Neuronal stem cell (in vitro differentiated cells): ENCODE results near the gene ADCK1.
"Not testable (repeated sequence)": the region's sequence is repeated elsewhere in the genome, so short reads cannot be mapped to it uniquely, and the experiment has no call there.

ENCODE experiments used
- DNase-seq: peaks from one replicate; pipeline ENCODE4 v3.0.0-alpha.2; 2013; ENCODE audit warnings: low spot score
- H2AFZ ChIP-seq: one replicate; pipeline ENCODE4 v1.6.1; 2013; ENCODE audit warnings: mild to moderate bottlenecking, low read length, inconsistent platforms
- H2AK5ac ChIP-seq: 2 replicates; pipeline ENCODE4 v1.6.1; 2013; ENCODE audit warnings: low read depth, mild to moderate bottlenecking, inconsistent platforms, low read length, moderate library complexity, mixed read lengths
- H2BK120ac ChIP-seq: 2 replicates; pipeline ENCODE4 v1.6.1; 2013; ENCODE audit warnings: low read depth, mild to moderate bottlenecking, inconsistent platforms, low read length, moderate library complexity, mixed read lengths
- H2BK12ac ChIP-seq: one replicate; pipeline ENCODE4 v1.6.1; 2013; ENCODE audit warnings: low read length, inconsistent platforms
- H2BK15ac ChIP-seq: 2 replicates; pipeline ENCODE4 v1.6.1; 2013; ENCODE audit warnings: mild to moderate bottlenecking, low read length, inconsistent platforms, mixed read lengths
- H2BK5ac ChIP-seq: one replicate; pipeline ENCODE4 v1.6.1; 2013; ENCODE audit warnings: inconsistent platforms, mild to moderate bottlenecking, low read length, moderate library complexity
- H3K14ac ChIP-seq: one replicate; pipeline ENCODE4 v1.6.1; 2013; ENCODE audit warnings: low read length, inconsistent platforms
- H3K18ac ChIP-seq: 2 replicates; pipeline ENCODE4 v1.6.1; 2013; ENCODE audit warnings: low read length, inconsistent platforms
- H3K23ac ChIP-seq: 2 replicates; pipeline ENCODE4 v1.6.1; 2013; ENCODE audit warnings: low read depth, mild to moderate bottlenecking, mixed read lengths, low read length, inconsistent platforms; ENCODE audit not compliant: poor library complexity
- H3K27ac ChIP-seq: replicated peaks from 3 replicates; pipeline ENCODE4 v1.5.1; 2013; ENCODE audit warnings: low read length, inconsistent platforms
- H3K27me3 ChIP-seq, 3 experiments: 2 replicates each; pipeline ENCODE4 v1.6.1; 2013; ENCODE audit warnings: low read length in 3 of 3, mild to moderate bottlenecking in 2 of 3, inconsistent platforms in 1 of 3, low read depth in 1 of 3, mixed read lengths in 1 of 3, moderate library complexity in 1 of 3; ENCODE audit not compliant: control insufficient read depth in 3 of 3, insufficient read depth in 3 of 3
- H3K36me3 ChIP-seq, 2 donors: replicated peaks in 1 of 2; 2 replicates each; pipeline ENCODE4 v1.6.1; 2013; ENCODE audit warnings: low read length in 2 of 2; ENCODE audit not compliant: control insufficient read depth in 2 of 2, insufficient read depth in 2 of 2
- H3K4ac ChIP-seq: 2 replicates; pipeline ENCODE4 v1.6.1; 2013; ENCODE audit warnings: inconsistent platforms, mild to moderate bottlenecking, low read length, moderate library complexity
- H3K4me1 ChIP-seq, 2 donors: 1 replicate in 1 of 2; 2 replicates in 1 of 2; pipeline ENCODE4 v1.6.1; 2013; ENCODE audit warnings: low read length in 2 of 2, low read depth in 1 of 2; ENCODE audit not compliant: control insufficient read depth in 2 of 2, insufficient read depth in 1 of 2
- H3K4me2 ChIP-seq: one replicate; pipeline ENCODE4 v1.6.1; 2013; ENCODE audit warnings: mild to moderate bottlenecking, low read length, inconsistent platforms; ENCODE audit not compliant: insufficient read depth, poor library complexity, severe bottlenecking
- H3K4me3 ChIP-seq, 2 donors: 2 replicates each; pipeline ENCODE4 v1.5.1; 2013; ENCODE audit warnings: low read length in 2 of 2, mild to moderate bottlenecking in 2 of 2, inconsistent platforms in 1 of 2, moderate library complexity in 1 of 2
- H3K79me1 ChIP-seq: one replicate; pipeline ENCODE4 v1.6.1; 2013; ENCODE audit warnings: low read depth, mild to moderate bottlenecking, inconsistent platforms, low read length, moderate library complexity
- H3K9ac ChIP-seq: one replicate; pipeline ENCODE4 v1.6.1; 2013; ENCODE audit warnings: mild to moderate bottlenecking, low read depth, low read length, inconsistent platforms; ENCODE audit not compliant: poor library complexity
- H3K9me3 ChIP-seq, 2 donors: replicated peaks in 1 of 2; 2 replicates each; pipeline versions ENCODE3 to v1.6.1; 2013; ENCODE audit warnings: low read length in 2 of 2, mild to moderate bottlenecking in 2 of 2, inconsistent platforms in 1 of 2, low read depth in 1 of 2, mixed read lengths in 1 of 2, moderate library complexity in 1 of 2; ENCODE audit not compliant: control insufficient read depth in 2 of 2, insufficient read depth in 1 of 2
- H4K8ac ChIP-seq: one replicate; pipeline ENCODE4 v1.6.1; 2013; ENCODE audit warnings: low read depth, mild to moderate bottlenecking, inconsistent platforms, low read length, moderate library complexity
- H4K91ac ChIP-seq: one replicate; pipeline ENCODE4 v1.6.1; 2013; ENCODE audit warnings: low read length, low read depth, mild to moderate bottlenecking, inconsistent platforms; ENCODE audit not compliant: poor library complexity
- WGBS, 2 donors: extraction: QIAGEN DNeasy Blood & Tissue Kit; methylation state at CpG; one replicate each; pipeline ENCODE4 v1.1.7; 2013; ENCODE audit warnings: missing lambda C conversion rate in 2 of 2, mixed read lengths in 1 of 2; ENCODE audit not compliant: insufficient read length in 2 of 2, insufficient replicate concordance in 1 of 2; ENCODE audit errors: extremely low coverage in 2 of 2; 5-methylcytosine and 5-hydroxymethylcytosine counted together

The ADCK1 gene

GRCh38 chr14:77915390-77915789, 115.5 kb downstream of the ADCK1 start:
- not testable (repeated sequence) for H4K91ac ChIP-seq, H3K9ac ChIP-seq, H3K79me1 ChIP-seq, H3K4me2 ChIP-seq, H2AK5ac ChIP-seq, H2BK5ac ChIP-seq, H2BK120ac ChIP-seq, H3K18ac ChIP-seq, H4K8ac ChIP-seq, H3K4me3 ChIP-seq, H3K14ac ChIP-seq, DNase-seq, H2AFZ ChIP-seq, H2BK12ac ChIP-seq, H3K4ac ChIP-seq, H3K4me1 ChIP-seq, H2BK15ac ChIP-seq, H3K27me3 ChIP-seq, H3K9me3 ChIP-seq, H3K36me3 ChIP-seq, H3K27ac ChIP-seq, H3K23ac ChIP-seq
- WGBS, 2 donors, result no CpG with 5 or more reads among the region's 2 CpGs

- no peak overlapping the region for H3K18ac ChIP-seq
- no peaks in the 10 kb centered on the region for H3K36me3 ChIP-seq
- H3K27ac ChIP-seq, result no peak overlapping the region
- WGBS, 2 donors, result no CpG with 5 or more reads among the region's 7 CpGs
- H4K91ac ChIP-seq, result no peak overlapping the region
- no peak overlapping the region for H4K8ac ChIP-seq
- no peak overlapping the region for H3K23ac ChIP-seq
- H3K4ac ChIP-seq, result no peak overlapping the region
- no peak overlapping the region for H2AFZ ChIP-seq
- no peak for DNase-seq
- H2BK15ac ChIP-seq, result no peak overlapping the region
- no peak overlapping the region for H3K9ac ChIP-seq
- H3K9me3 ChIP-seq, result no peaks in the 10 kb centered on the region
- H3K14ac ChIP-seq, result no peak overlapping the region
- no peak overlapping the region for H2BK12ac ChIP-seq
- no peak overlapping the region for H3K4me2 ChIP-seq
- H3K4me3 ChIP-seq, result no peak overlapping the region
- no peaks in the 10 kb centered on the region for H3K27me3 ChIP-seq
- no peaks in the 10 kb centered on the region for H3K79me1 ChIP-seq
- no peak overlapping the region for H2AK5ac ChIP-seq
- H2BK5ac ChIP-seq, result no peak overlapping the region
- H3K4me1 ChIP-seq, result no peaks in the 10 kb centered on the region
- no peak overlapping the region for H2BK120ac ChIP-seq
These were observed 117.7 kb downstream of the ADCK1 start for GRCh38 chr14:77917491-77918201.

GRCh38 chr14:77918448-77918847, 118.5 kb downstream of the ADCK1 start:
- no peak overlapping the region for H4K91ac ChIP-seq
- no peaks in the 10 kb centered on the region for H3K9me3 ChIP-seq
- no peak overlapping the region for H3K4me2 ChIP-seq
- H3K4me1 ChIP-seq, result no peaks in the 10 kb centered on the region
- no peak overlapping the region for H2BK120ac ChIP-seq
- H3K27ac ChIP-seq, result no peak overlapping the region
- H3K36me3 ChIP-seq, result no peaks in the 10 kb centered on the region
- H4K8ac ChIP-seq, result no peak overlapping the region
- H3K4ac ChIP-seq, result no peak overlapping the region
- H3K9ac ChIP-seq, result no peak overlapping the region
- no peak for DNase-seq
- H2AK5ac ChIP-seq, result no peak overlapping the region
- H3K18ac ChIP-seq, result no peak overlapping the region
- H3K4me3 ChIP-seq, result no peak overlapping the region
- no peaks in the 10 kb centered on the region for H3K79me1 ChIP-seq
- H2BK12ac ChIP-seq, result no peak overlapping the region
- H2AFZ ChIP-seq, result no peak overlapping the region
- H2BK15ac ChIP-seq, result no peak overlapping the region
- no peaks in the 10 kb centered on the region for H3K27me3 ChIP-seq
- no CpG with 5 or more reads among the region's 2 CpGs for WGBS, 2 donors
- no peak overlapping the region for H2BK5ac ChIP-seq
- no peak overlapping the region for H3K23ac ChIP-seq
- H3K14ac ChIP-seq, result no peak overlapping the region

- no peak overlapping the region for H2BK120ac ChIP-seq
- H4K8ac ChIP-seq, result no peak overlapping the region
- peaks cover 0 to 4% of the 10 kb centered on the region in 2 donors for H3K4me1 ChIP-seq
- no peak overlapping the region for H3K9ac ChIP-seq
- H3K36me3 ChIP-seq, result no peaks in the 10 kb centered on the region
- no peak overlapping the region for H3K23ac ChIP-seq
- no peak overlapping the region for H3K4me2 ChIP-seq
- no peak overlapping the region for H3K18ac ChIP-seq
- no peaks in the 10 kb centered on the region for H3K27me3 ChIP-seq
- no peak overlapping the region for H3K4me3 ChIP-seq
- H3K9me3 ChIP-seq, result no peaks in the 10 kb centered on the region
- no peak overlapping the region for H3K14ac ChIP-seq
- H2BK12ac ChIP-seq, result no peak overlapping the region
- H3K79me1 ChIP-seq, result no peaks in the 10 kb centered on the region
- no peak overlapping the region for H2BK5ac ChIP-seq
- WGBS, 2 donors, result no CpG with 5 or more reads among the region's 5 CpGs
- no peak overlapping the region for H2AK5ac ChIP-seq
- no peak overlapping the region for H2BK15ac ChIP-seq
- no peak overlapping the region for H3K27ac ChIP-seq
- no peak for DNase-seq
- no peak overlapping the region for H3K4ac ChIP-seq
- no peak overlapping the region for H4K91ac ChIP-seq
- no peak overlapping the region for H2AFZ ChIP-seq
These were observed 120.4 kb downstream of the ADCK1 start for GRCh38 chr14:77920312-77920711.
